ENCODE results near the gene C6orf15. TPM values are rescaled to one million over a fixed set of nuclear protein-coding genes. Genes with fewer than 3 reads are reported as not detected.

The C6orf15 gene
- total RNA-seq, 2 experiments from 2014 or later = not detected

DNA sequence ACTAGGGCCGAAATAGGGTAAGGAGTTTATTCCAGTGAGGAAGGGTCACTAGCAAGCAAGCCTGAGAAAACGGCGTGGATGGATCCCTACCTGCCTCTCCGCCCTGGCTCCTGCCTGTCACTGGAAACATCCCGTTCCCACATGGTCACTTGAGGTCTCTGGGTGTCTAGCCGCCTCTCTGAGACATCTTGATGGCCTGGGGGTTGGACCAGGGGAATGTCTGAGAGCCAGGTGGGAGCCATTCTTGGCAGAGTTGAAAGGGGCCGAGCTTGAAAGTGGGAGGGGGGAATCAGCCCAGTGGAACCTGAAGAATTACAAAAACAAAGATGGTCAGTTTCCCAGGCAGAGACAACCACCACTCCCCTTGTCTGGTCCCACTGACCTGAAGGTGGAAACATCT, 44.3 kb upstream of the C6orf15 start:
- DNase-seq (no peak), ATAC-seq (ENCODE audit: poor library complexity) (no peak)
- Mint-ChIP-seq H3K4me3 (peak overlapping the region; percentile 97), H3K27ac (no peak overlapping the region), H3K4me1 (ENCODE audit: low read depth) (peaks cover 33% of the 10 kb centered on the region), H3K27me3 (no peaks in the 10 kb centered on the region), H3K36me3 (ENCODE audit: low read depth) (peaks cover 21% of the 10 kb centered on the region), H3K9me3 (no peaks in the 10 kb centered on the region)
- intact Hi-C loops (cut with DNase I, micrococcal nuclease) = loop anchor here (5.0 to 10.0 kb wide), 2 partner anchors 41 to 818 kb away; partner anchors contain the start of gene DXO (in 1 of the 2)
- H3K27me3 ChIP-seq (ENCODE audit: control insufficient read depth in 1 of 2, insufficient read depth in 2 of 2, low read length in 2 of 2) = no peaks in the 10 kb centered on the region
- H3K4me1 ChIP-seq (ENCODE audit: insufficient read depth, low read length) = peaks cover 26% of the 10 kb centered on the region
- no peak overlapping the region for H3K4me3 ChIP-seq (ENCODE audit: low read length)
- H3K27ac ChIP-seq (ENCODE audit: low read depth in 1 of 2, low read length in 2 of 2) = no peak overlapping the region
- TF ChIP-seq, protein P1, sequence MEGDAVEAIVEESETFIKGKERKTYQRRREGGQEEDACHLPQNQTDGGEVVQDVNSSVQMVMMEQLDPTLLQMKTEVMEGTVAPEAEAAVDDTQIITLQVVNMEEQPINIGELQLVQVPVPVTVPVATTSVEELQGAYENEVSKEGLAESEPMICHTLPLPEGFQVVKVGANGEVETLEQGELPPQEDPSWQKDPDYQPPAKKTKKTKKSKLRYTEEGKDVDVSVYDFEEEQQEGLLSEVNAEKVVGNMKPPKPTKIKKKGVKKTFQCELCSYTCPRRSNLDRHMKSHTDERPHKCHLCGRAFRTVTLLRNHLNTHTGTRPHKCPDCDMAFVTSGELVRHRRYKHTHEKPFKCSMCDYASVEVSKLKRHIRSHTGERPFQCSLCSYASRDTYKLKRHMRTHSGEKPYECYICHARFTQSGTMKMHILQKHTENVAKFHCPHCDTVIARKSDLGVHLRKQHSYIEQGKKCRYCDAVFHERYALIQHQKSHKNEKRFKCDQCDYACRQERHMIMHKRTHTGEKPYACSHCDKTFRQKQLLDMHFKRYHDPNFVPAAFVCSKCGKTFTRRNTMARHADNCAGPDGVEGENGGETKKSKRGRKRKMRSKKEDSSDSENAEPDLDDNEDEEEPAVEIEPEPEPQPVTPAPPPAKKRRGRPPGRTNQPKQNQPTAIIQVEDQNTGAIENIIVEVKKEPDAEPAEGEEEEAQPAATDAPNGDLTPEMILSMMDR (IDR thresholded peaks at IDR 0.05) = no peak
- ChIA-PET POLR2A (interaction anchor here (1.3 to 1.4 kb wide), 2 partner anchors 41 to 197 kb away, joined by 3 read pairs; no protein-coding TSS in a partner anchor), CTCF (no interaction called here)
- no peaks in the 10 kb centered on the region for H3K9me3 ChIP-seq (ENCODE audit: control insufficient read depth in 1 of 2, insufficient read depth in 1 of 2, low read length in 2 of 2)
- H3K36me3 ChIP-seq (ENCODE audit: insufficient read depth, low read length) = peaks cover 4% of the 10 kb centered on the region

DNA sequence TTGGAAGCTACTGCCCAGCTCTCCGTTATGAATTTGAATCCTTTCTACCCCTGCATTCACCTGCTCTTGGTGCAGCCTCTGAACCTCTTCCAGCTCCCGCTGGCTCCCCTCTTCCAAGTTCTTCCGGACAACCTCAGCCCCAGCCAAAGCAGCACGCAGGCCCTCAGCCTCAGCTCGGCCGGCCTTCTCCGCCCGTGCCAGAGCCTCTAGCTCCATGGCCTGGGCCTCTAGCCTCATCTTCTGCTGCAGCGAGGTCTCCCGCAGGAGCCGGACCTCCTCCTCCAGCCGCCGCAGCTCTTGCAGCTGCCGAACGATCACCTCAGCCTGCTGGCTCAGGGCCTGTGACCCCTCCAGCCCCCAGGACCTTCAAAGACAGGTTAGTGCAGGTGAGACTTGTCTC, 42.1 kb upstream of the C6orf15 start:
- H3K4me1 ChIP-seq (ENCODE audit: insufficient read depth, low read length) = peaks cover 18% of the 10 kb centered on the region
- DNase-seq = no peak
- H3K27me3 ChIP-seq (ENCODE audit: control insufficient read depth in 1 of 2, insufficient read depth in 2 of 2, low read length in 2 of 2) = no peaks in the 10 kb centered on the region
- Mint-ChIP-seq H3K27me3 (no peaks in the 10 kb centered on the region), H3K27ac (no peak overlapping the region), H3K4me3 (no peak overlapping the region), H3K9me3 (no peaks in the 10 kb centered on the region), H3K4me1 (ENCODE audit: low read depth) (peaks cover 26% of the 10 kb centered on the region), H3K36me3 (ENCODE audit: low read depth) (peaks cover 34% of the 10 kb centered on the region)
- peaks cover 14% of the 10 kb centered on the region for H3K36me3 ChIP-seq (ENCODE audit: insufficient read depth, low read length)
- no peak for ATAC-seq (ENCODE audit: poor library complexity)
- H3K27ac ChIP-seq (ENCODE audit: low read depth in 1 of 2, low read length in 2 of 2) = no peak overlapping the region
- no peak overlapping the region for H3K4me3 ChIP-seq (ENCODE audit: low read length)
- ChIA-PET POLR2A (no interaction called here), CTCF (no interaction called here)
- intact Hi-C loops (cut with DNase I, micrococcal nuclease) = loop anchor here in 1 of 2 experiments (10.0 kb wide), 1 partner anchor 820 kb away; the partner anchor contains the start of gene DXO
- no peaks in the 10 kb centered on the region for H3K9me3 ChIP-seq (ENCODE audit: control insufficient read depth in 1 of 2, insufficient read depth in 1 of 2, low read length in 2 of 2)
- TF ChIP-seq, protein P1 (IDR thresholded peaks at IDR 0.05) = no peak

DNA sequence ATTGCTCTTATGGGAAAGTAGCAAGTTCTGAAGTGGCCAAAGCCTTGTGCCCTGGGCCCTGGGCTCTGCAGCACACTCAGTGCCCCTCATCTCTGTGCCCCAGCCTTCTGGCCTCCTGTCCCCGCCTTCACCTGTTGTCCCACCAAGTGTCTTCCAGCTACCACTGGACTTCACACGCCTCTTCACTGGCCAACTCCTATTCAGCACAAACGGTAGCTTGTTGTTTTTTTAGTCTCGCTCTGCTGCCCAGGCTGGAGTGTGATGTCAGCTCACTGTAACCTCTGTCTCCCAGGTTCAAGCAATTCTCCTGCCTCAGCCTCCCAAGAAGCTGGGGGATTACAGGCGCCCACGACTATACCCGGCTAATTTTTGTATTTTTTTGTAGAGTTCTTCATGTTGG, 40.4 kb upstream of the C6orf15 start:
- H3K27me3 ChIP-seq (ENCODE audit: control insufficient read depth in 1 of 2, insufficient read depth in 2 of 2, low read length in 2 of 2) = no peaks in the 10 kb centered on the region
- CTCF ChIA-PET = no interaction called here
- no peak for DNase-seq
- no peak overlapping the region for H3K4me3 Mint-ChIP-seq
- peaks cover 26% of the 10 kb centered on the region for H3K36me3 Mint-ChIP-seq (ENCODE audit: low read depth)
- H3K4me1 Mint-ChIP-seq (ENCODE audit: low read depth) = peaks cover 10% of the 10 kb centered on the region
- no peaks in the 10 kb centered on the region for H3K27me3 Mint-ChIP-seq
- no peak overlapping the region for H3K27ac ChIP-seq (ENCODE audit: low read depth in 1 of 2, low read length in 2 of 2)
- H3K4me3 ChIP-seq (ENCODE audit: low read length) = no peak overlapping the region
- ATAC-seq (ENCODE audit: poor library complexity) = no peak
- peaks cover 7% of the 10 kb centered on the region for H3K4me1 ChIP-seq (ENCODE audit: insufficient read depth, low read length)
- no peak overlapping the region for H3K27ac Mint-ChIP-seq
- POLR2A ChIA-PET = no interaction called here
- TF ChIP-seq, protein P1 (IDR thresholded peaks at IDR 0.05) = no peak
- intact Hi-C loops (cut with DNase I, micrococcal nuclease) = loop anchor here in 1 of 2 experiments (10.0 kb wide), 1 partner anchor 822 kb away; the partner anchor contains the start of gene DXO
- H3K36me3 ChIP-seq (ENCODE audit: insufficient read depth, low read length) = peaks cover 14% of the 10 kb centered on the region
- H3K9me3 Mint-ChIP-seq = no peaks in the 10 kb centered on the region
- H3K9me3 ChIP-seq (ENCODE audit: control insufficient read depth in 1 of 2, insufficient read depth in 1 of 2, low read length in 2 of 2) = no peaks in the 10 kb centered on the region

All from CD4-positive, alpha-beta T cell (primary cell).